ENCODE results near the gene CDH2. TPM values are rescaled to one million over a fixed set of nuclear protein-coding genes. Genes with fewer than 3 reads are reported as not detected.
A peak's percentile ranks its signal among the peaks of the same experiment; 100 is the strongest.

CDH2 gene
- total RNA-seq, 1 donor from 2014 or later = 198 TPM

GRCh38 chr18:28201056-28201455 is 24.1 kb upstream of the CDH2 start:
- no peak overlapping the region for H3K27ac Mint-ChIP-seq (ENCODE audit: unreplicated experiment)
- no peak for TF ChIP-seq CTCF (IDR thresholded peaks at IDR 0.05)
- peaks cover 15% of the 10 kb centered on the region for H3K4me1 Mint-ChIP-seq (ENCODE audit: low read depth)
- DNase-seq (ENCODE audit: low spot score) = no peak
- no peaks in the 10 kb centered on the region for H3K9me3 Mint-ChIP-seq (ENCODE audit: low read depth)
- H3K4me3 Mint-ChIP-seq (ENCODE audit: unreplicated experiment) = no peak overlapping the region
- H3K36me3 Mint-ChIP-seq (ENCODE audit: low read depth) = no peaks in the 10 kb centered on the region
- H3K27me3 Mint-ChIP-seq (ENCODE audit: low read depth) = no peaks in the 10 kb centered on the region

- H3K36me3 Mint-ChIP-seq (ENCODE audit: low read depth) = no peaks in the 10 kb centered on the region
- no peak overlapping the region for H3K4me3 Mint-ChIP-seq (ENCODE audit: unreplicated experiment)
- H3K27ac Mint-ChIP-seq (ENCODE audit: unreplicated experiment) = no peak overlapping the region
- no peaks in the 10 kb centered on the region for H3K9me3 Mint-ChIP-seq (ENCODE audit: low read depth)
- no peak for TF ChIP-seq CTCF (IDR thresholded peaks at IDR 0.05)
- peaks cover under 1% of the 10 kb centered on the region for H3K4me1 Mint-ChIP-seq (ENCODE audit: low read depth)
- no peaks in the 10 kb centered on the region for H3K27me3 Mint-ChIP-seq (ENCODE audit: low read depth)
- no peak for DNase-seq (ENCODE audit: low spot score)
These were observed 21.7 kb upstream of the CDH2 start for GRCh38 chr18:28198620-28199019.

GRCh38 chr18:28193177-28193778 is 16.3 kb upstream of the CDH2 start:
- Mint-ChIP-seq H3K9me3 (ENCODE audit: low read depth) (no peaks in the 10 kb centered on the region), H3K36me3 (ENCODE audit: low read depth) (no peaks in the 10 kb centered on the region), H3K27me3 (ENCODE audit: low read depth) (no peaks in the 10 kb centered on the region), H3K27ac (ENCODE audit: unreplicated experiment) (no peak overlapping the region), H3K4me3 (ENCODE audit: unreplicated experiment) (no peak overlapping the region), H3K4me1 (ENCODE audit: low read depth) (no peaks in the 10 kb centered on the region)
- DNase-seq (ENCODE audit: low spot score) = no peak
- TF ChIP-seq CTCF (IDR thresholded peaks at IDR 0.05) = no peak

GRCh38 chr18:28189400-28190239 is 12.7 kb upstream of the CDH2 start:
- no peak for DNase-seq (ENCODE audit: low spot score)
- peak; percentile 81 for TF ChIP-seq CTCF (IDR thresholded peaks at IDR 0.05)
- Mint-ChIP-seq H3K27me3 (ENCODE audit: low read depth) (no peaks in the 10 kb centered on the region), H3K4me3 (ENCODE audit: unreplicated experiment) (no peak overlapping the region), H3K27ac (ENCODE audit: unreplicated experiment) (no peak overlapping the region), H3K36me3 (ENCODE audit: low read depth) (no peaks in the 10 kb centered on the region), H3K9me3 (ENCODE audit: low read depth) (no peaks in the 10 kb centered on the region), H3K4me1 (ENCODE audit: low read depth) (no peaks in the 10 kb centered on the region)

GRCh38 chr18:28185121-28185520 is 8.2 kb upstream of the CDH2 start:
- DNase-seq (ENCODE audit: low spot score) = no peak
- Mint-ChIP-seq H3K27me3 (ENCODE audit: low read depth) (no peaks in the 10 kb centered on the region), H3K36me3 (ENCODE audit: low read depth) (no peaks in the 10 kb centered on the region), H3K4me1 (ENCODE audit: low read depth) (peaks cover 5% of the 10 kb centered on the region), H3K4me3 (ENCODE audit: unreplicated experiment) (no peak overlapping the region), H3K9me3 (ENCODE audit: low read depth) (no peaks in the 10 kb centered on the region), H3K27ac (ENCODE audit: unreplicated experiment) (no peak overlapping the region)
- no peak for TF ChIP-seq CTCF (IDR thresholded peaks at IDR 0.05)
